Measurements from ENCODE around the gene PTER.

Gene PTER

GRCh38 chr10:16544099-16544498 is 107.3 kb downstream of the PTER start:
- DNase-seq (ENCODE audit: low read depth), result no peak

- DNase-seq (ENCODE audit: low read depth), result no peak
Observed at GRCh38 chr10:16544591-16544990, 107.8 kb downstream of the PTER start.

GRCh38 chr10:16545116-16545736 is 108.4 kb downstream of the PTER start:
- DNase-seq (ENCODE audit: low read depth), result no peak

- no peak for DNase-seq (ENCODE audit: low read depth)
Observed at GRCh38 chr10:16547973-16548372, 111.2 kb downstream of the PTER start.

GRCh38 chr10:16559236-16559773 is 122.5 kb downstream of the PTER start:
- no peak for DNase-seq (ENCODE audit: low read depth)

- no peak for DNase-seq (ENCODE audit: low read depth)
Observed at GRCh38 chr10:16562891-16563290, 126.1 kb downstream of the PTER start.

All from stimulated activated CD8-positive, alpha-beta memory T cell treated with anti-CD3 and anti-CD28 coated beads, Interleukin-15, amount 100 ng/mL, for 24 hours (primary cell).